Liver (tissue), 3 donors: Measurements from ENCODE around the gene TIAM2.

Source experiments
- ATF3 ChIP-seq: IDR thresholded peaks from 2 replicates; pipeline ENCODE4 v1.6.1; 2016; ENCODE audit warnings: antibody characterized with exemption
- FOXA1 ChIP-seq: IDR thresholded peaks from 2 replicates; pipeline ENCODE4 v1.6.1; 2016; ENCODE audit warnings: antibody characterized with exemption
- GABPA ChIP-seq, 2 donors: IDR thresholded peaks in 1 of 2; conservative IDR thresholded peaks in 1 of 2; 2 replicates each; pipeline ENCODE4 v1.6.1; 2016; ENCODE audit warnings: antibody characterized with exemption in 2 of 2, mild to moderate bottlenecking in 1 of 2, moderate library complexity in 1 of 2
- HNF4G ChIP-seq: IDR thresholded peaks from 2 replicates; pipeline ENCODE4 v1.6.1; 2016; ENCODE audit warnings: antibody characterized with exemption
- JUND ChIP-seq, 2 donors: IDR thresholded peaks; 2 replicates each; pipeline ENCODE4 v1.6.1; 2016; ENCODE audit warnings: antibody characterized with exemption in 2 of 2
- RAD21 ChIP-seq, 2 donors: IDR thresholded peaks; 2 replicates each; pipeline ENCODE4 v1.6.1; 2016; ENCODE audit warnings: antibody characterized with exemption in 2 of 2, mild to moderate bottlenecking in 2 of 2
- SP1 ChIP-seq: IDR thresholded peaks from 2 replicates; pipeline ENCODE4 v1.6.1; 2018; ENCODE audit warnings: antibody characterized with exemption, mild to moderate bottlenecking
- TAF1 ChIP-seq: conservative IDR thresholded peaks from 2 replicates; pipeline ENCODE4 v1.6.1; 2016; ENCODE audit warnings: antibody characterized with exemption, mild to moderate bottlenecking
- YY1 ChIP-seq: IDR thresholded peaks from 2 replicates; pipeline ENCODE4 v1.6.1; 2016; ENCODE audit warnings: antibody characterized with exemption, mild to moderate bottlenecking
- TF ChIP-seq, protein P1 (sequence below): fragments of 150-350 bp; IDR thresholded peaks from 2 replicates; pipeline ENCODE4 v1.5.1; 2017; ENCODE audit warnings: improper control_type of control experiment, low read depth, low read length; ENCODE audit not compliant: missing input control
- TF ChIP-seq, protein P2 (sequence below): IDR thresholded peaks from 2 replicates; pipeline ENCODE4 v1.6.1; 2016; ENCODE audit warnings: antibody characterized with exemption, mild to moderate bottlenecking
- TF ChIP-seq, protein P3 (sequence below): IDR thresholded peaks from 2 replicates; pipeline ENCODE4 v1.6.1; 2016; ENCODE audit warnings: antibody characterized with exemption
- TF ChIP-seq, protein P4 (sequence below): IDR thresholded peaks from 2 replicates; pipeline ENCODE4 v1.6.1; 2016; ENCODE audit warnings: antibody characterized with exemption
- donor health status: healthy.
- donor health status: healthy.

- TF ChIP-seq, protein P1, sequence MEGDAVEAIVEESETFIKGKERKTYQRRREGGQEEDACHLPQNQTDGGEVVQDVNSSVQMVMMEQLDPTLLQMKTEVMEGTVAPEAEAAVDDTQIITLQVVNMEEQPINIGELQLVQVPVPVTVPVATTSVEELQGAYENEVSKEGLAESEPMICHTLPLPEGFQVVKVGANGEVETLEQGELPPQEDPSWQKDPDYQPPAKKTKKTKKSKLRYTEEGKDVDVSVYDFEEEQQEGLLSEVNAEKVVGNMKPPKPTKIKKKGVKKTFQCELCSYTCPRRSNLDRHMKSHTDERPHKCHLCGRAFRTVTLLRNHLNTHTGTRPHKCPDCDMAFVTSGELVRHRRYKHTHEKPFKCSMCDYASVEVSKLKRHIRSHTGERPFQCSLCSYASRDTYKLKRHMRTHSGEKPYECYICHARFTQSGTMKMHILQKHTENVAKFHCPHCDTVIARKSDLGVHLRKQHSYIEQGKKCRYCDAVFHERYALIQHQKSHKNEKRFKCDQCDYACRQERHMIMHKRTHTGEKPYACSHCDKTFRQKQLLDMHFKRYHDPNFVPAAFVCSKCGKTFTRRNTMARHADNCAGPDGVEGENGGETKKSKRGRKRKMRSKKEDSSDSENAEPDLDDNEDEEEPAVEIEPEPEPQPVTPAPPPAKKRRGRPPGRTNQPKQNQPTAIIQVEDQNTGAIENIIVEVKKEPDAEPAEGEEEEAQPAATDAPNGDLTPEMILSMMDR: no peak
- no peak for TF ChIP-seq FOXA1
- TF ChIP-seq SP1: no peak
- TF ChIP-seq, protein P2, sequence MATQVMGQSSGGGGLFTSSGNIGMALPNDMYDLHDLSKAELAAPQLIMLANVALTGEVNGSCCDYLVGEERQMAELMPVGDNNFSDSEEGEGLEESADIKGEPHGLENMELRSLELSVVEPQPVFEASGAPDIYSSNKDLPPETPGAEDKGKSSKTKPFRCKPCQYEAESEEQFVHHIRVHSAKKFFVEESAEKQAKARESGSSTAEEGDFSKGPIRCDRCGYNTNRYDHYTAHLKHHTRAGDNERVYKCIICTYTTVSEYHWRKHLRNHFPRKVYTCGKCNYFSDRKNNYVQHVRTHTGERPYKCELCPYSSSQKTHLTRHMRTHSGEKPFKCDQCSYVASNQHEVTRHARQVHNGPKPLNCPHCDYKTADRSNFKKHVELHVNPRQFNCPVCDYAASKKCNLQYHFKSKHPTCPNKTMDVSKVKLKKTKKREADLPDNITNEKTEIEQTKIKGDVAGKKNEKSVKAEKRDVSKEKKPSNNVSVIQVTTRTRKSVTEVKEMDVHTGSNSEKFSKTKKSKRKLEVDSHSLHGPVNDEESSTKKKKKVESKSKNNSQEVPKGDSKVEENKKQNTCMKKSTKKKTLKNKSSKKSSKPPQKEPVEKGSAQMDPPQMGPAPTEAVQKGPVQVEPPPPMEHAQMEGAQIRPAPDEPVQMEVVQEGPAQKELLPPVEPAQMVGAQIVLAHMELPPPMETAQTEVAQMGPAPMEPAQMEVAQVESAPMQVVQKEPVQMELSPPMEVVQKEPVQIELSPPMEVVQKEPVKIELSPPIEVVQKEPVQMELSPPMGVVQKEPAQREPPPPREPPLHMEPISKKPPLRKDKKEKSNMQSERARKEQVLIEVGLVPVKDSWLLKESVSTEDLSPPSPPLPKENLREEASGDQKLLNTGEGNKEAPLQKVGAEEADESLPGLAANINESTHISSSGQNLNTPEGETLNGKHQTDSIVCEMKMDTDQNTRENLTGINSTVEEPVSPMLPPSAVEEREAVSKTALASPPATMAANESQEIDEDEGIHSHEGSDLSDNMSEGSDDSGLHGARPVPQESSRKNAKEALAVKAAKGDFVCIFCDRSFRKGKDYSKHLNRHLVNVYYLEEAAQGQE: no peak
- TF ChIP-seq, protein P3, sequence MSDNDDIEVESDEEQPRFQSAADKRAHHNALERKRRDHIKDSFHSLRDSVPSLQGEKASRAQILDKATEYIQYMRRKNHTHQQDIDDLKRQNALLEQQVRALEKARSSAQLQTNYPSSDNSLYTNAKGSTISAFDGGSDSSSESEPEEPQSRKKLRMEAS: no peak
- TF ChIP-seq, protein P4, sequence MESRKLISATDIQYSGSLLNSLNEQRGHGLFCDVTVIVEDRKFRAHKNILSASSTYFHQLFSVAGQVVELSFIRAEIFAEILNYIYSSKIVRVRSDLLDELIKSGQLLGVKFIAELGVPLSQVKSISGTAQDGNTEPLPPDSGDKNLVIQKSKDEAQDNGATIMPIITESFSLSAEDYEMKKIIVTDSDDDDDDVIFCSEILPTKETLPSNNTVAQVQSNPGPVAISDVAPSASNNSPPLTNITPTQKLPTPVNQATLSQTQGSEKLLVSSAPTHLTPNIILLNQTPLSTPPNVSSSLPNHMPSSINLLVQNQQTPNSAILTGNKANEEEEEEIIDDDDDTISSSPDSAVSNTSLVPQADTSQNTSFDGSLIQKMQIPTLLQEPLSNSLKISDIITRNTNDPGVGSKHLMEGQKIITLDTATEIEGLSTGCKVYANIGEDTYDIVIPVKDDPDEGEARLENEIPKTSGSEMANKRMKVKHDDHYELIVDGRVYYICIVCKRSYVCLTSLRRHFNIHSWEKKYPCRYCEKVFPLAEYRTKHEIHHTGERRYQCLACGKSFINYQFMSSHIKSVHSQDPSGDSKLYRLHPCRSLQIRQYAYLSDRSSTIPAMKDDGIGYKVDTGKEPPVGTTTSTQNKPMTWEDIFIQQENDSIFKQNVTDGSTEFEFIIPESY: no peak
- no peak for TF ChIP-seq YY1
- no peak for TF ChIP-seq HNF4G
- no peak for TF ChIP-seq RAD21 (IDR thresholded peaks at IDR 0.05)
- no peak for TF ChIP-seq TAF1
- no peak for TF ChIP-seq ATF3
- TF ChIP-seq JUND (IDR thresholded peaks at IDR 0.05): no peak
- no peak for TF ChIP-seq GABPA (IDR thresholded peaks at IDR 0.05 in 1 of 2, conservative IDR thresholded peaks at IDR 0.05 in 1 of 2)
These were observed 306.8 kb downstream of the TIAM2 start for GRCh38 chr6:155301867-155302266.
